Left renal cortex interstitium (tissue), 4 donors: ENCODE measurements around the gene ANKRD23. TPM values are rescaled to one million over a fixed set of nuclear protein-coding genes. Genes with fewer than 3 reads are reported as not detected.

Experiments used
- DNase-seq, 4 donors: peaks; one replicate each; pipeline ENCODE4 v3.0.0-alpha.2; 2013; ENCODE audit warnings: low read depth in 4 of 4, low spot score in 2 of 4, missing footprints in 1 of 4
- polyA plus RNA-seq, 4 donors: library from polyadenylated mRNA; unstranded; fragments of 120-200 nt; gene quantifications; one replicate each; pipeline ENCODE4 v1.2.1, GENCODE V29; 2013; ENCODE audit not compliant: insufficient read length in 4 of 4

Gene ANKRD23
- polyA plus RNA-seq, 4 donors = 2.4 to 7.3 (median 4.8) TPM

DNA sequence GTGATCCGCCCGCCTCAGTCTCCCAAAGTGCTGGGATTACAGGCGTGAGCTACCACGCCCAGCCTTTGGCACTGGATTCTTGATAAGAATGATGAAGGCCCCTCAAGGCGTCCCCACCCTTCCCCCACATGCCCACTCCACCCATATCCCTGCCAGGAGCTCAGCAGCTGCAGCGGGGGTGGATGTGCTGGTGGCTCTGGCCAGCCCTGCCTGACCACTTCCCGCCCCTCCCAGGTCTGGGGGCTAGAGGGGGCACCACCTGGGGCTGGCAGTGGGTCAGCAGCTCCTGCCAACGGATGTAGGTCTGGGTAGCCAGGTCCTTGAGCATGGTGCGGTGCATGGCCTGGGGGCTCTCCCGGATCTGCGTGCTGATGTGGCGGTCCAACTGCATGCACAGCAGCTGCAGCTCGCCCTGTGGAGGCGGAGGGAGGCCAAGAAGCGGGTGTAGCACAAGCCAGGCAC is 33.8 kb upstream of the ANKRD23 start:
- DNase-seq = no peak

GRCh38 chr2:96877042-96877451 is 33.2 kb upstream of the ANKRD23 start:
- no peak for DNase-seq

- DNase-seq = no peak
Measured at GRCh38 chr2:96876269-96877041, 32.6 kb upstream of the ANKRD23 start.

DNA sequence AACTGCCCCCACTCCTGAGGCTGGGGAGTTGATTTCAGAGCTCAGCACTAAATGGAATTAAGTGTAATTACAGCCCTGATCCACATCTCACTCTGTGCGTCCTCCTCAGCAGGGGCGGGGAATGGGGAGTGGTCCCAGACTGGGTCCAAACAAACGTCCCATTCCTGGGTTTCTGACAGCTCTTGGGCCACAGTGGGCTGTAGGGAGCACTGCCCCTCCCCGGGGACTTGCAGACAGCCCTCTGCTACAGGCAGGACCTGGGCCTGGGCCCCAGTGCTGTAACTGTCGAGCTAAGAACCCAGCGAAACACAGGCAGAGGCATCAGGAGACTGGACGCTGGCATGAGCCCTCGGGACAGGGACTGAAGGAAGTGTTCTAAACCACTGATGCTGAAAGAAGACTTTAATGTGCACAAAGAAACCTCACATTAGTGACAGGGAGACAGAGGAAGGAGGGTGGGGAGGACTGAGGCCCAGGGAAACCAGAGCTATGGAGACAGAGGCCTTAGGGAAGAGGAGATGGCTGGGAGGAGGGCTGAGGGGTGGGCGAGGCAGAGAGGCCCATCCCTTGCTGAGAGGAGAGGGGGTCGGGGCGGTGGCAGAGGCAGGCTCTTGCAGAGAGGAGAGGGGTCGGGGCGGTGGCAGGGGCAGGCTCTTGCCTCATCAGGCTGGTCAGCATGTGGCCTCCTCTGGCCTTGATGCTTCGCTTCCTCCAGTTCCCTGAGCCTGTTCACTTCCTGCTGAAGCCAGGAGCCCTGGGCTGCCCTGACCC is 31.9 kb upstream of the ANKRD23 start:
- no peak for DNase-seq

DNA sequence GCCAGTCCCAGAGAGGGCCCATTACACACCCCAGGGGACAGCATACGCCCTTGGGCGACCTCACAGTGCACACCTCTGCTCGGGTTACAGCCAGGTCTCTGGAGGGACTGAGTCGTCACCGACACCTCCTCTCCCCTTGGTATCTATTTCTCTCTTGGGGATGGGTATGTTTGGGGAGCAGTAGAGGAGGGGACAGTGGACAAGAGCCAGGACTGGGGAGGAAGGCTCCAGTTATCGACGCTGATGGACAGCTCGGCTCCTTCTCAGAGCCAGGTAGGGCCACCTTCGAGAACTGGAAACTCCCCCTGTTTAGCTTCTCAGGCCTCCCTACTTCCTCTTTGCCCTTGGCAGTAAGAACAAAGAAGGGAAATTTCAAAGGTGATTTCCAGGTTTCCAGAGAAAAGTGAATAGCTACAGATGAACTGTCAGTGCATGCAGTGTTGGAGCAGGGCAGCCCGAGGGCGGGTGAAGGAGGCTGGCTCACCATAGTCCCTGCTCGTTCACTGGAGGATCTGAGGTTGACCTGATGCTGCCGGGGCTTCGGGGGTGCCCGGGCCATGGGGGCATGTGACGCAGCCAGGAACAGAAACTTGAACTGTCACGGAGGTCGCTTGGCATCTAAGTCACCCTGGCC is 30.5 kb upstream of the ANKRD23 start:
- no peak for DNase-seq

DNA sequence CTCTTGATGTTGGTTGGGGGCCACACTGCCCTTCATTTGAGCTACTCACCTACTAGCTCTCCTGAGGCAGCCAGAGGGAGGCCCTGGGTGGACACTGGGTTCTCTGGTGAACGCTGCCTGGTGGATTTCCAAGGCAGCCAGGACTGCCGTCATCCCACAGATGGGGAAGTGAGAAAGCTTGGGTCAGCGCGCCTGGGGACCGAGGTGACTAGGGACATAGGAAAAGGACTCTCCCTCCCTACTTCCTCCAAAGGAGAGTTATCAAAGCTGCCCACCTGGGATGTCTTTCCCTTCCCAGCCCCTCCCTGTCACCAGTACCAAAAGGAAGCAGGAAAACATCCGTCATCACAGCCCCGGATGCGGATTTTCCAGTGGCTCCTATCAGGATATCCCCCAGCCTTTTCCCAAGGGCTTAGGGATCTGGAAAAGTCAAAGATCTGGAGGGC is 29.9 kb upstream of the ANKRD23 start:
- DNase-seq = no peak

DNA sequence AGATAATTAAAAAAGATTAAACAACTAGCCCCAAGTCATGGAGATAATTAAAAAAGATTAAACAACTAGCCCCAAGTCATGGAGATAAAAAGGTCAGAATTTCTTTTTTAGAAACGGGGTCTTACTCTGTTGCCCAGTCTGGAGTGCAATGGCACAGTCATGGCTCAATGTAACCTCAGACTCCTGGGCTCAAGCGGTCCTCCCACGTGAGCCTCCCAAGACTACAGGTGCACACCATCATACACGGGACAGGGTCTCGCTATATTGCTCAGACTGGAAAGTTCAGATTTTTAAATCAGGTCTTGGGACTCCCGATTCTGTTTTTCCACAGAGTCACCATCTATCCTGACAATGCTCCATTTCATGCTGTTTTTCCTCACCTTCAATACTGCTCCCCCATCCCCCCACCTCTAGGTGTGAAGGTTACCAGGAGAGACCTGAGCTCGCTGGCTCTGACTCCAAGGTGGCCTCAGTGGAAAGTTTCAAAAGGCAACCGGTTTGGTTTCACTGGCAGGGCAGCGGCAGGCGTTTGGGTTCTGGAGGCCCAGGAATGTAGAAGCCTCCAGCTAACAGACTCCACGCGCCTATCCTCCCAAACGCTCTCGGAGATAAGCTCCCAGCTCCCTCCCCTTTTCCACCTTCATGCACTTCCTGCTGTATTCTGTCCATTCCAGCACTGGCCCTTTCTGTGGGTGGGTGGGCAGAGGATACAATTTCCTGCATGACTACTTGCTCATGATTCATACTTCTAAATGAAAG is 28.9 kb upstream of the ANKRD23 start:
- DNase-seq = no peak

- no peak for DNase-seq
Measured at GRCh38 chr2:96870626-96871255, 26.9 kb upstream of the ANKRD23 start.

DNA sequence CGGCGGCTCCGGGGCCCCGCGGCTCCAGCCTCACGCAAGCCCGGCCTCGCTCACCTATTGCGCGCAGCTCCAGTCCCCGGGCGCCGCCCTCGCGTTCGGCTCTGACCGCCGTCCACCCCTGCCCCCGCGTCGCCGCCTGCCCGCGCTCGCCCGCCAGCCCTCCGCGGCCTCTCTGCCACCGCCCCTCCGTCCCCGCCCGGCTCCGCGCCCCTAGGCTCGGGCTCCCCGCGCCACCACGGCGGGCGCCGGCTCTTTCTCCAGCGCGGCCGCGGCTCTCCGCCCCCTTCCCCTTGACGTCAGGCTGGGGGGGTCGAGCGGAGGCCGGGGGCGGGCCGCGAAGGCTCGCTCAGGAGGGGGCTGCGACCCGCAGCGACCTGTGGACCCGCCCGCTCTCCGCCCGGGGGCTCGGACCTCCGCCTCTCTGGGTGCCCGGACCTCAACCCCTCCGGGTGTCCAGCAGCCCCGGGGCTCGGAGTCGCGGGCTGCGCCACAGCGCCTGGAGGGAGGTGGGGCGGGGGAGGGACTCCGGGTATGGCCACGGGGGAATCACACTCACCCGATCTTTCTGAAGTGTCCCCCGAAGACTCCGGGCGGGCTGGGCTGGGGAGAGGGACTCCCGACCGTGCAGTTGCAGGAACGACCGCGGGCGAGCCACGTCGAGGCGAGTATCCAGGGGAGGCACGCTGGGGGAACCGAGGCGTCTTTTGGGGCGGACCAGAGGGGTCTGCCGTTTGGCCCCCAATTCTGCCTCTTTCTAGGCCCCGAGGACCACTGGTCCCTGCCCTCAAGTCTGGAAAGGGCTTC is 26.2 kb upstream of the ANKRD23 start, which contains the start of gene SEMA4C:
Gene SEMA4C, minus strand, starts transcription at position 259 of the 804 bp plus-strand sequence. CDS start 2,194 bp downstream, outside the sequence.
- DNase-seq = no peak

GRCh38 chr2:96869281-96869821 is 25.5 kb upstream of the ANKRD23 start:
- no peak for DNase-seq

DNA sequence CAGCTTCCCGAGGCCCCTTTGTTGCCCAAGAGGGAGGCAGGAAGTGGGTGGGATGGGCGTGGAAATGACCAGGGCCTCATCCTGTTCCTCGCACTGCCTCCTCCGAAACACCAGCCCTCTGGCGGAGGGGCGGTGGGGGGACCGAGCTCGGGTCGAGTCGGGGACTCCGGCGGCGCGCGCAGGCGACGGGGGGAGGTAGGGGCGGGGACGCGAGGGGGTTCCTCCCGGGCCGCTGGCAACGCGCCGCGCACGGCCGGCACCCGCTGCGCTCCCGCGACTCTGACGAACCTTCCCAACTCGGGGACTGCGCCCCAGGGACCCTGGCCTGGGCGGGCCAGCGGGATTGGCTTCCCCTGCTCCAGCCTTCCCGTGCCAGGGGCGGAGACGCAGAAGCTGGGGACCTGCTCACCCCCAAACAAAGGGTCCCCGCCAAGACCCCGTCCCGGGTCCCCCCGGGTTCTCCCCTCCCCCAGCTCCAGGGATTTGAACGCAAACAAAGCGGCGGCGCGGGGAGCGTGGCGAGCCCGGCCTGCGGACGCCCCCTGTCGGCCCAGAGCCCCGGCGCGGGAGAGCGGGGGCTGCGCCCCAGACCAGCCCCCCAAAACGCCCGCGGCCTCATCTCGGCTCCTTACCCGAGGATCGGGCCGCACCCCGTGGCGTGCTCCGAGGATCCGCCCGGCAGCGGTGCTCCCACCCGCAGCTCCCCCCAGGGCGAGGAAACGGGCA is 24.9 kb upstream of the ANKRD23 start:
- DNase-seq = peak in 1 of 4 donors; percentile 84

DNA sequence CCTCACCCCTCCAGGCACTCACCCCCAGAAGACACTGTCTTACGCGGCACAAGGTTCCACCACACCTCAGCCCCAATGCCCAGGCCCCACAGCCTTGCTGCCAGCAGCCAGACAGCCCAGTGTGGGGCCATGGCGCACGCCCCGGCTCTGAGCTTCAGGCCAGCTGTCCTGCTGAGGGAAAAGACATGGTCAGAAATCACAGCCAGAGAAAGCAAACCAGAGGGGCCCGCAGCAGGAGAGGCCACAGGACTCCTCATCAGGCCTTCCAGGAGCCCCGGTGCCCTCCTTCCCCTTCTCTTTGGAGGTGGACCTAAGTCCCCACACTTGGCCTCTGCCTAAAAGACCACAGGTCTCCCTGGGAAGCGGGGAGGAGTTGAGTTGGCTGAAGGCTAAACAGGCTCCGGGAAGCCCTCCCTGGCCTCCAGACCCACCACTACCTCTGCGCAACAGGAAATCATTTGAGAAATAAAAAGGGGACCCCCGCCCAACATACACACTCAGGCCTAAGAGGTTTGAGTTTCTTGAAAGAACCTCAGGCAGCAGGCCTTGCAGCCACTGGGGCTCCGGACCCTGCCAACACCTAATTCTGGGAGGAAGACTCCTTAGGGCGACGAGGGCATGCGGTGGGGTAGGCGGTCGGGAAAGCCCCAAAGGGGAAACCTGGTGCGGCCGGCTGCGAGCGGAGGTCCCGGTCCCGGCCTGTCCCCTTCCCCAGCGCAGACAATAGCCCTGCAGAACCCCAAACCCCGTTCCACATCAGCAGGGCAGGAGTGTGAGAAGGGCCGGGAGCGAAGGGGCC is 24.1 kb upstream of the ANKRD23 start:
- no peak for DNase-seq

DNA sequence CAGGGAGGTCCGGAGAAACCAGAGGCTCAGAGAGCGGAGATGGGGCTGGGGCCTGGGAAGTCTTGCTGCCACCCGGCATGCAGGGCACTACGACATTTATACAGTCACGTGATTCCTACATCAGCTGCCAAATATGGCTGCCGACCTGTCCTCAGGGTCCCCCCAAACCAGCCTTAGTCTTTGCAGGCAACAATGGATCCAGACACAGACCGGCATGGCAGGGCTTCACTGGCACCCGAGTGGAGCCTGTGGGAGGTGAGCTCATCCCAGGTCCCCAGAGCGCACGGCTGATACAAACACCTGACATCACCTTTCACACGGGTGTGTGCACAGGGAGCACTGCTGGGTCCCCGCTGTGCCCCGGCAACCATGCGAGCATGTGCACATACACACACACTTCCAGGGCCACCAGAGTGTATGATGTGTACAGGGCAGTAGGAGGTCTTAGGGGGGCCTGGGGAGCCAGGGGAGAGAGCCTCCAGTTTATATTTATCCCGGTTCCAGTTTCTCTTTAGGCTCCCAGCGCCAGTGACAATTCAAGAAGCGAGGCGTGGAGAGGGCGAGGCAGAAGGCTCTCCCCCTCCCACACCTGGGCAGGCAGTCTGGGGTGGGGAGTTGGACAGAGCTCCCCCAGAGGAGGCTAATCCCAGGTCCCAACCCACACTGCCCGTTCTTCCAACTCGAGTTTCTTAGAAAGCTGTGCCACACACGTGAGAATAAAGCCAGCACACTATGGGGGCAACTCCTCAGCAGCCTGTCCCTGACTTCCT is 23.4 kb upstream of the ANKRD23 start:
- no peak for DNase-seq

GRCh38 chr2:96866586-96866985 is 22.8 kb upstream of the ANKRD23 start:
- no peak for DNase-seq

GRCh38 chr2:96866149-96866548 is 22.3 kb upstream of the ANKRD23 start:
- DNase-seq = no peak

- DNase-seq = no peak
Measured at GRCh38 chr2:96865654-96866053, 21.8 kb upstream of the ANKRD23 start.
